HCT116 (cell line): ENCODE results near the gene FERMT3. TPM values are rescaled to one million over a fixed set of nuclear protein-coding genes. Genes with fewer than 3 reads are reported as not detected.

ENCODE experiments used
- ATAC-seq: fragments of 200-7000 bp; cut with Tn5 transposase; 2 replicates; pipeline ENCODE4 v1.9.1; 2020; ENCODE audit warnings: mild to moderate bottlenecking, moderate library complexity
- BruUV-seq: library from RNA; stranded (reverse); fragments of 400-500 nt; replicated peaks from 2 replicates; lab custom pipeline; 2021; lab: Mats Ljungman, UMichigan
- CTCF ChIA-PET: fragments of 300-600 bp; sonication (Branson Sonifier 250); formaldehyde crosslinking; loops from one replicate; lab custom pipeline; 2021; ENCODE audit warnings: antibody characterized with exemption; lab: Charles Lee
- POLR2A ChIA-PET: fragments of 300-600, 350-600 bp; sonication (Branson Sonifier 250); formaldehyde crosslinking; loops from one replicate; lab custom pipeline; 2021; ENCODE audit warnings: antibody characterized with exemption; lab: Charles Lee
- RAD21 ChIA-PET, 2 experiments: fragments of 300-600 bp; sonication (Branson Sonifier 250); formaldehyde crosslinking; loops; one replicate each; lab custom pipeline; 2023; ENCODE audit warnings: low total read pairs in 2 of 2; ENCODE audit not compliant: uncharacterized antibody in 2 of 2, unreplicated experiment in 2 of 2, low non-redundant PET in 1 of 2; lab: Charles Lee
- DNase-seq: peaks from one replicate; pipeline ENCODE4 v3.0.0-alpha.2; 2010; ENCODE audit warnings: low read depth, low spot score
- H2AFZ ChIP-seq: fragments of 200-600 bp; shearing (Covaris generic), sonication (generic); 2 replicates; pipeline ENCODE4 v1.6.1; 2017; ENCODE audit warnings: low read depth, mixed run types, mixed read lengths, antibody characterized with exemption, low read length; ENCODE audit not compliant: poor library complexity, severe bottlenecking
- H3K27ac ChIP-seq: 2 replicates; pipeline ENCODE4 v1.5.1; 2012; ENCODE audit warnings: low read depth, low read length
- H3K27me3 ChIP-seq: fragments of 200-600 bp; sonication (generic); 2 replicates; pipeline ENCODE4 v1.6.1; 2016; ENCODE audit warnings: mixed run types, low read length, mixed read lengths; ENCODE audit not compliant: insufficient read depth
- H3K36me3 ChIP-seq, 2 experiments: fragments of 200-500 bp in 1 of 2; fragments of 200-600 bp in 1 of 2; sonication (Bioruptor generic) in 1 of 2; sonication (generic) in 1 of 2; 2 replicates each; pipeline versions ENCODE4 v1.5.1 to v1.6.1; 2014 to 2016; ENCODE audit warnings: low read length in 2 of 2, inconsistent platforms in 1 of 2, mixed read lengths in 1 of 2, mixed run types in 1 of 2; ENCODE audit not compliant: insufficient read depth in 2 of 2, control insufficient read depth in 1 of 2
- H3K4me1 ChIP-seq, 2 experiments: fragments of 200-600 bp in 1 of 2; sonication (generic) in 1 of 2; 2 replicates each; pipeline versions ENCODE4 v1.5.1 to v1.6.1; 2012 to 2017; ENCODE audit warnings: low read length in 2 of 2, inconsistent platforms in 1 of 2, mild to moderate bottlenecking in 1 of 2, mixed read lengths in 1 of 2, mixed run types in 1 of 2, moderate library complexity in 1 of 2; ENCODE audit not compliant: insufficient read depth in 2 of 2, control insufficient read depth in 1 of 2
- H3K4me2 ChIP-seq: fragments of 200-600 bp; sonication (generic); 2 replicates; pipeline ENCODE4 v1.6.1; 2017; ENCODE audit warnings: mixed run types, low read length, mixed read lengths
- H3K4me3 ChIP-seq, 2 experiments: fragments of 200-600 bp in 1 of 2; sonication (generic) in 1 of 2; replicated peaks in 1 of 2; 2 replicates each; pipeline ENCODE4 v1.5.1; 2011 to 2016; ENCODE audit warnings: low read length in 2 of 2, control low read depth in 1 of 2, low read depth in 1 of 2, mild to moderate bottlenecking in 1 of 2, mixed read lengths in 1 of 2, mixed run types in 1 of 2
- H3K79me2 ChIP-seq: fragments of 200-600 bp; sonication (generic); 2 replicates; pipeline ENCODE4 v1.6.1; 2017; ENCODE audit warnings: mild to moderate bottlenecking, mixed run types, low read length, moderate library complexity, mixed read lengths; ENCODE audit not compliant: insufficient read depth
- H3K9ac ChIP-seq: fragments of 200-600 bp; sonication (generic); 2 replicates; pipeline ENCODE4 v1.6.1; 2016; ENCODE audit warnings: low read length, mixed read lengths
- H3K9me2 ChIP-seq: fragments of 200-600 bp; sonication (generic), shearing (Covaris generic); 2 replicates; pipeline ENCODE4 v1.6.1; 2017; ENCODE audit warnings: mixed run types, mild to moderate bottlenecking, moderate library complexity; ENCODE audit not compliant: insufficient read depth
- H3K9me3 ChIP-seq, 2 experiments: fragments of 200-500 bp in 1 of 2; fragments of 200-600 bp in 1 of 2; sonication (Bioruptor generic) in 1 of 2; sonication (generic) in 1 of 2; 2 replicates each; pipeline ENCODE4 v1.6.1; 2014 to 2017; ENCODE audit warnings: low read length in 2 of 2, mixed read lengths in 2 of 2, inconsistent platforms in 1 of 2, low read depth in 1 of 2, mild to moderate bottlenecking in 1 of 2, mixed run types in 1 of 2, moderate library complexity in 1 of 2; ENCODE audit not compliant: control insufficient read depth in 1 of 2, insufficient read depth in 1 of 2
- H4K20me1 ChIP-seq: fragments of 200-600 bp; sonication (generic), shearing (Covaris generic); 2 replicates; pipeline ENCODE4 v1.6.1; 2017; ENCODE audit warnings: mixed run types, mild to moderate bottlenecking, moderate library complexity; ENCODE audit not compliant: insufficient read depth
- CBX3 ChIP-seq: IDR thresholded peaks from 2 replicates; pipeline ENCODE4 v1.6.1; 2012; ENCODE audit warnings: low read depth
- EGR1 ChIP-seq: IDR thresholded peaks from 2 replicates; pipeline ENCODE4 v1.6.1; 2012; ENCODE audit warnings: low read depth
- EZH2 ChIP-seq: fragments of 200-600 bp; sonication (generic); IDR thresholded peaks from 2 replicates; pipeline ENCODE4 v1.6.1; 2017; ENCODE audit warnings: antibody characterized with exemption, mixed run types
- EZH2phosphoT487 ChIP-seq: fragments of 200-600 bp; IDR thresholded peaks from 2 replicates; pipeline ENCODE4 v1.6.1; 2018; ENCODE audit warnings: antibody characterized with exemption, borderline replicate concordance
- JUND ChIP-seq: IDR thresholded peaks from 2 replicates; pipeline ENCODE4 v1.6.1; 2012
- intact Hi-C: fragments of 100-400 bp; cut with micrococcal nuclease; formaldehyde crosslinking; loops from 2 replicates; pipeline ENCODE4 v1.10.0; 2022
- total RNA-seq: library from RNA; stranded (reverse); gene quantifications from one replicate; pipeline ENCODE4 v1.2.1, GENCODE V29; 2021; ENCODE audit not compliant: unreplicated experiment
- TF ChIP-seq, protein P1 (sequence below): IDR thresholded peaks from 2 replicates; pipeline ENCODE4 v1.6.1; 2012
- TF ChIP-seq, protein P2 (sequence below), 3 experiments: fragments of 200-600 bp in 1 of 3; sonication (generic) in 1 of 3; IDR thresholded peaks in 2 of 3; conservative IDR thresholded peaks in 1 of 3; 2 replicates each; pipeline ENCODE4 v1.5.1; 2012 to 2017; ENCODE audit warnings: low read depth in 2 of 3, low read length in 2 of 3, antibody characterized with exemption in 1 of 3, borderline replicate concordance in 1 of 3, control low read depth in 1 of 3, mild to moderate bottlenecking in 1 of 3, mixed read lengths in 1 of 3, mixed run types in 1 of 3, moderate library complexity in 1 of 3; ENCODE audit not compliant: insufficient read depth in 1 of 3

Gene FERMT3
- total RNA-seq, 1 experiment from 2014 or later, result 4.3 TPM

DNA sequence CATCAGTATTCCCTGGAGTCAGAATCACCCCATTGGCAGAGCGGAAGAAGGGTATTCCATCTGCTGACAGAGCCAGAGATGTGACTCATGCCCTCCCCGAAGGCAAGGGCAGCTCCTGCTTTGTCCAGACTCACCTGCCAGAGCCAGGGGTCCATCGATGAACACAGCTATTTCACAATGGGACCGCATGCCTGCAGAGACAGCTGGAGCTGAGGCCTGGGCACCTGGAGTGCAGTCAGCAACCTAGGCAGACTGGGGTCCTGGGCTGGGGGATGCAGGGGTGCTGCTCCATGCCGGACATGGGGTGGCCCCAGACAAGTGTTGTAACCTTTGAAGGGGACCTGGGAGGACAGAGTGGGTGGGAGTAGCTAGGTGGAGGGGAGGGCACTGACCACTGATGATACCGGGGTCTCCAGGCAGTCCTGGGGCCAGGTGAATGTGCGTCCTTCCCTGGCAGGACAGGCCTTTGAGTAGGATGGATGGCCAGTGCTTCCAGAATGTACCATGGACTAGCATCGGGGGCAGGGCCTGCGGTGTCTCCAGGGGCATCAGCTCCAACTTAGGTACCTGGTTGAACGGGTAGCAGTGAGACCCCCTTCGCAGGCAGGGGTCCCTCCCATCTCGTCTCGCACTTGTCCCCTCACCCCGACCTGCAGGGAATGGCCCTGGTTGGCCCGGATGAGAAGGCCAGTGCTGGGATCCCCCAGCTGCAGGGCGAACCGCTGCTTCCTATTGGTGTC lies 17.8 kb downstream of the FERMT3 start:
- no peak for ATAC-seq
- H3K4me2 ChIP-seq, result peak overlapping the region; percentile 100

More for the DNA sequence above, 17.8 kb downstream of the FERMT3 start:
- no TSS peak for BruUV-seq
- no peaks in the 10 kb centered on the region for H3K27me3 ChIP-seq
- H3K4me3 ChIP-seq, result peak overlapping the region in 1 of 2 experiments; percentile 90; a peak in 2 of 4 replicates
- no peak for DNase-seq
- H3K9me2 ChIP-seq, result no peaks in the 10 kb centered on the region
- H3K79me2 ChIP-seq, result peaks cover 19% of the 10 kb centered on the region; the same call in 1 of the 2 replicates
- RAD21 ChIA-PET, result interaction anchor here in 1 of 2 experiments (0.8 kb wide), 1 partner anchor 20 kb away, joined by 3 read pairs; no protein-coding TSS in a partner anchor
- no peak for TF ChIP-seq EZH2phosphoT487
- no peak for TF ChIP-seq JUND
- no peak for TF ChIP-seq CBX3
- TF ChIP-seq, protein P1, sequence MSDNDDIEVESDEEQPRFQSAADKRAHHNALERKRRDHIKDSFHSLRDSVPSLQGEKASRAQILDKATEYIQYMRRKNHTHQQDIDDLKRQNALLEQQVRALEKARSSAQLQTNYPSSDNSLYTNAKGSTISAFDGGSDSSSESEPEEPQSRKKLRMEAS, result no peak
- TF ChIP-seq, protein P2, sequence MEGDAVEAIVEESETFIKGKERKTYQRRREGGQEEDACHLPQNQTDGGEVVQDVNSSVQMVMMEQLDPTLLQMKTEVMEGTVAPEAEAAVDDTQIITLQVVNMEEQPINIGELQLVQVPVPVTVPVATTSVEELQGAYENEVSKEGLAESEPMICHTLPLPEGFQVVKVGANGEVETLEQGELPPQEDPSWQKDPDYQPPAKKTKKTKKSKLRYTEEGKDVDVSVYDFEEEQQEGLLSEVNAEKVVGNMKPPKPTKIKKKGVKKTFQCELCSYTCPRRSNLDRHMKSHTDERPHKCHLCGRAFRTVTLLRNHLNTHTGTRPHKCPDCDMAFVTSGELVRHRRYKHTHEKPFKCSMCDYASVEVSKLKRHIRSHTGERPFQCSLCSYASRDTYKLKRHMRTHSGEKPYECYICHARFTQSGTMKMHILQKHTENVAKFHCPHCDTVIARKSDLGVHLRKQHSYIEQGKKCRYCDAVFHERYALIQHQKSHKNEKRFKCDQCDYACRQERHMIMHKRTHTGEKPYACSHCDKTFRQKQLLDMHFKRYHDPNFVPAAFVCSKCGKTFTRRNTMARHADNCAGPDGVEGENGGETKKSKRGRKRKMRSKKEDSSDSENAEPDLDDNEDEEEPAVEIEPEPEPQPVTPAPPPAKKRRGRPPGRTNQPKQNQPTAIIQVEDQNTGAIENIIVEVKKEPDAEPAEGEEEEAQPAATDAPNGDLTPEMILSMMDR (IDR thresholded peaks at IDR 0.05 in 2 of 3, conservative IDR thresholded peaks at IDR 0.05 in 1 of 3; ENCODE audit: borderline replicate concordance in 1 of 3, insufficient read depth in 1 of 3, low read depth in 2 of 3, low read length in 2 of 3), result no peak
- TF ChIP-seq EZH2, result no peak
- no peak for TF ChIP-seq EGR1
- no peak overlapping the region for H3K9ac ChIP-seq
- H2AFZ ChIP-seq, result no peak overlapping the region
- H3K36me3 ChIP-seq, result peaks cover 0 to 6% of the 10 kb centered on the region in 2 experiments; a peak in 1 of 4 replicates
- H3K27ac ChIP-seq, result peak overlapping the region; percentile 95; the same call in 1 of the 2 replicates
- CTCF ChIA-PET, result interaction anchor here (0.8 to 1.5 kb wide), 2 partner anchors 20 to 80 kb away, joined by 3 to 4 read pairs; no protein-coding TSS in a partner anchor
- H3K4me1 ChIP-seq, result peaks cover 10 to 26% of the 10 kb centered on the region in 2 experiments
- no peaks in the 10 kb centered on the region for H3K9me3 ChIP-seq
- H4K20me1 ChIP-seq, result no peaks in the 10 kb centered on the region
- intact Hi-C loops, result no loop called here
- POLR2A ChIA-PET, result no interaction called here
